Astrocyte of the cerebellum (primary cell): Measurements from ENCODE around the gene ZCCHC8.

ENCODE experiments used
- DNase-seq: peaks from one replicate; pipeline ENCODE4 v3.0.0-alpha.2; 2011; ENCODE audit warnings: low read depth
- H3K4me3 ChIP-seq: 2 replicates; pipeline ENCODE4 v1.5.1; 2011; ENCODE audit warnings: mild to moderate bottlenecking, low read depth, low read length, moderate library complexity
- in situ Hi-C: cut with HindIII; loops from 2 replicates; pipeline ENCODE4 v1.10.0; 2017; ENCODE audit warnings: low sequenced_read_pairs
- TF ChIP-seq, protein P1 (sequence below): IDR thresholded peaks from 2 replicates; pipeline ENCODE4 v1.5.1; 2012; ENCODE audit warnings: low read length, low read depth, moderate library complexity, mild to moderate bottlenecking; ENCODE audit errors: missing control alignments

Gene ZCCHC8

DNA sequence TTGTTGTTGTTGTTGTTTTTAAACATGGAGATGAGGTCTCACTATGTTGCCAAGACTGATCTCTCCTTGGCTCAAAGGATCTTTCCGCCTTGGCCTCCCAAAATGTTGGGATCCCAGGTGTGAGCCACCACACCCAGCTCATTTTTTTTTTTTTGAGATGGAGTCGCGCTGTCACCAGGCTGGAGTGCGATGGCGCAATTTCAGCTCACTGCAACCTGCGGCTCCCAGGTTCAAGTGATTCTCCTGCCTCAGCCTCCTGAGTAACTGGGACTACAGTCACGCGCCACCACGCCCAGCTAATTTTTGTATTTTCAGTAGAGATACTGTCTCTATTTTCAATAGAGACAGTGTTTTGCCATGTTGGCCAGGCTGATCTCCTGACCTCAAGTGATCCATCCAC is 73.3 kb downstream of the ZCCHC8 start:
- H3K4me3 ChIP-seq = no peak overlapping the region
- TF ChIP-seq, protein P1, sequence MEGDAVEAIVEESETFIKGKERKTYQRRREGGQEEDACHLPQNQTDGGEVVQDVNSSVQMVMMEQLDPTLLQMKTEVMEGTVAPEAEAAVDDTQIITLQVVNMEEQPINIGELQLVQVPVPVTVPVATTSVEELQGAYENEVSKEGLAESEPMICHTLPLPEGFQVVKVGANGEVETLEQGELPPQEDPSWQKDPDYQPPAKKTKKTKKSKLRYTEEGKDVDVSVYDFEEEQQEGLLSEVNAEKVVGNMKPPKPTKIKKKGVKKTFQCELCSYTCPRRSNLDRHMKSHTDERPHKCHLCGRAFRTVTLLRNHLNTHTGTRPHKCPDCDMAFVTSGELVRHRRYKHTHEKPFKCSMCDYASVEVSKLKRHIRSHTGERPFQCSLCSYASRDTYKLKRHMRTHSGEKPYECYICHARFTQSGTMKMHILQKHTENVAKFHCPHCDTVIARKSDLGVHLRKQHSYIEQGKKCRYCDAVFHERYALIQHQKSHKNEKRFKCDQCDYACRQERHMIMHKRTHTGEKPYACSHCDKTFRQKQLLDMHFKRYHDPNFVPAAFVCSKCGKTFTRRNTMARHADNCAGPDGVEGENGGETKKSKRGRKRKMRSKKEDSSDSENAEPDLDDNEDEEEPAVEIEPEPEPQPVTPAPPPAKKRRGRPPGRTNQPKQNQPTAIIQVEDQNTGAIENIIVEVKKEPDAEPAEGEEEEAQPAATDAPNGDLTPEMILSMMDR = no peak
- in situ Hi-C loops = no loop called here
- no peak for DNase-seq

DNA sequence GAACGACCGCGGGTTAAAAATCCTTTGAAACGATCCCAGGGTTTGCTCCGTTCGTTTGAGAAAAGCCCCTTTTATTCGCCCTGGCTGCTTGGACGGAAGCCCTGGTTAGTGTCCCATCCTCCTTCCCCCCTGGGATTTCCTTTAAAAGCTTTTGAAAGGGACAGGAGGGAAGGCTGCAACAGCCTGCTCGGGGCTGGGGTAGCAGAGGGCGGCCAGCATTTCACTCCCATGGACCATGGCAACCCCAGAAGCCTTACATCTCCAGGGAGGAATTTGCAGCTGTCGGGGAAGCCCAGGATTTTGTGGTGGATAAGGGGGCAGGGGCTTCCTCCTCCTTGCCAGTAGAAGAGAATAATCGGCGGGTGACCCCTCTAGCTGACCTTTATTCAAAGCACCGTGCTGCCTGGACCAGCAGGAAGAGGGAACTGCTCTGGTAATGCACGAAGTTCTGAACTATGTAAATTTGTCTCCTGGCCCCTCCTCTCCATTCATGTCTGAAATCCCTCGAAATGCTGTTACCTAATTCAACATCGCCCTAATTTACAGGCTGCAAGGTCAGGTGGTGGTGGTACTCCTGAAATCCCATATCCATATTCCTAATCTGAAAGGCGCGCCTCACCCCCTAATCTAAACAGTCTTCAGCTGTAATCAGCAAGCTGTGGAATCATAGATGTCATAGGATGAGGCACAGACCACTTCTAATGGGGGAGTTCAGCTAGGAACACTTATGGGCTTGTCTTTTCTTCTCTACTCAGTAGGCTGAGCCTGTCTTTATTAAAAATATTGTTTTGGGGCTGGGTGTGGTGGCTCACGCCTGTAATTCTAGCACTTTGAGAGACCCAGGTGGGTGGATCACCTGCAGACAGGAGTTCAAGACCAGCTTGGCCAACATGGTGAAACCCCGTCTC is 77.2 kb downstream of the ZCCHC8 start:
- peak overlapping the region; percentile 85 for H3K4me3 ChIP-seq
- DNase-seq = no peak
- in situ Hi-C loops = no loop called here
- TF ChIP-seq, protein P1 = no peak

DNA sequence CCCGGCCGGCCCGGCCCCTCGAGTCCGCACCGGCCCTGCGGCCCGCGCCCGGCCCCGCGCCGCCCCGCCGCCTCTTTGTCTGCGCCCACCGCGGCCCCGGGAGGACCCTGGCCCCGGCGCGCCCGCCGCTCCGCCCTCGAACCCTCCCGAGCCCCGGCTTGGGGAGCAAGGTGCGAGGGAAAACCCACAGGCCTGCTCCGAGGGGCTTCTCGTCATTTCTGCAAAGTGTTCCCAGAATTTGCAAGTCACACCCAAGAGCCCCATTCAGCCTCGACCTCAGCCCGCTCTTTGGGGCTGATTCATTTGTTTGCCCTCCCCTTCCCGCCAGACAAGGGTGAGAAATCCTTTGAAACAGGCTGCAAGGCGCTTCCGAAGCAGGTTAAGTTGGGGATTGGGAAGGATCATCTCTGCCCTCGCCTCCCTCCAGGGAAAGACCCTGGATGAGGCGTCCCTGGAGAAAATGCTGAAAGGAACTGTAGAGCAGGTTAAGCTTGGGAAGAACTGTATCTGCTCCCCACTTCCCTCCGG is 77.9 kb downstream of the ZCCHC8 start:
- TF ChIP-seq, protein P1 = no peak
- peak overlapping the region; percentile 85 for H3K4me3 ChIP-seq
- in situ Hi-C loops = no loop called here
- DNase-seq = no peak

DNA sequence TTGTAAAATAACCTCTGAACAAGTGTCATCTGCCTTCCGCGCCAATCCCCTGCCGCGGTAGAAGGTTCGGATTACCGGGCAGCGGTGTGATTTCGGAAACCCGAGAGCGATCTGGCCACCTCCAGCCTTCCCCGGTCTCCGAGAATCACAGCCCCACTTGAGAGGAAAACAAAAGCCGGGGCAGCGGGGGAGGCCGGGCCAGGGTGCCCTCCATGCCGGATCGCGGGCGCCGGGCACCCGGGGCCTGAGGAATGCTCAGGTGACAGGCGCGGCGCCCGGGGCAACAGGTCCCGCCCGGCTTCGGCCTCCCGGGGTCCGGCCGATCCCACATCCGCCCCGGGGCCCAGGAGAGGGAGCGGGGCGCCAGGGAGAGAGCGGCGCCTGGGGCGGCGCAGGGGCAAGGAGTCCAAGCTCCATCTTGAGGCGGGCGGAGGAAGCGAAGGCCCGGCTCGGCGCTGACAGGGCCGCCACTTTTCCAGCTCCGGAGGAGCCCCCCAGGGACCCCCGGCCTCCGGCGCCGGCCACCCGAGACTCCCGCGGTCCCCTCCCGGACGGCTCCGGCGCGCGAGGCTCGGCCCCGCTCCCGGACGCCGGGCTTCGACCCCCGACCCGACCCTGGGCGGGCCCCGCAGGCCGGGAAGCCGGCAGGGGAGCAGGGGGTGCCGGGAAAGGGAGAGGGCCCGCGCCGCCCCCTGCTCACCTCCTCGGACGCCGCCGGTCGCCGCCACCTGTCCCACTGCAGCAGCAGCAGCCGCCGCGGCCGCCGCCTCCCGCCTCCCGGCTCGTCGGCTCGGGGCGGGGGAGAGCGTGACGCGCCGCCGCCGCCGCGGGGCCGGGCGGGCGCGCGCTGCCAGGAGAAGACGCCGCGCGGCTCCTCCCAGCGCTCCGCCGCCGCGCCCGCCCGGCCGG is 78.7 kb downstream of the ZCCHC8 start, which contains the start of gene CLIP1:
CLIP1 (minus strand) TSS at position 849 of the 909 bp plus-strand sequence. CDS start 42,217 bp downstream, outside the sequence.
- TF ChIP-seq, protein P1 = peak; percentile 52
- no peak for DNase-seq
- peak within 1 kb of the TSS; percentile 85 for H3K4me3 ChIP-seq
- in situ Hi-C loops = no loop called here
